ENCODE measurements around the gene TMED9. TPM values are rescaled to one million over a fixed set of nuclear protein-coding genes. Genes with fewer than 3 reads are reported as not detected.

Gene TMED9
- total and polyA plus RNA-seq, 10 of the 15 experiments (the other 5 are each of a cell fraction or from before 2014, with no cell fraction given), result 35.7 to 144 (median 105) TPM

GRCh38 chr5:177612215-177612673, 20.2 kb downstream of the TMED9 start:
- Histone ChIP-seq H3K79me2 (ENCODE audit: control insufficient read depth, insufficient read depth, low read length) (no peaks in the 10 kb centered on the region), H3K36me3 (ENCODE audit: control insufficient read depth in 2 of 2, insufficient read depth in 2 of 2, low read length in 1 of 2) (peaks cover 0 to 4% of the 10 kb centered on the region in 2 experiments; a peak in 2 of 4 replicates), H3K4me1 (ENCODE audit: control insufficient read depth, insufficient read depth, low read length) (no peaks in the 10 kb centered on the region), H2AFZ (ENCODE audit: control insufficient read depth, low read depth, low read length) (no peak overlapping the region), H3K4me3 (no peak overlapping the region), H3K27ac (ENCODE audit: control insufficient read depth, insufficient read depth) (no peak overlapping the region), H4K20me1 (ENCODE audit: control insufficient read depth, insufficient read depth) (no peaks in the 10 kb centered on the region), H3K9ac (ENCODE audit: control insufficient read depth, insufficient read depth, low read length) (no peak overlapping the region), H3K27me3 (replicated peaks in 1 of 2; ENCODE audit: control insufficient read depth in 2 of 2, insufficient read depth in 2 of 2, low read length in 1 of 2) (no peaks in the 10 kb centered on the region), H3K9me3 (replicated peaks; ENCODE audit: control insufficient read depth, insufficient read depth, low read length) (no peaks in the 10 kb centered on the region), H3K4me2 (ENCODE audit: control insufficient read depth, insufficient read depth) (no peak overlapping the region)
- no peak for DNase-seq (ENCODE audit: low read depth, low spot score)
- ChIA-PET SMC1A (ENCODE audit: uncharacterized antibody, unreplicated experiment) (no interaction called here), RAD21 (ENCODE audit: unreplicated experiment) (no interaction called here), POLR2A (no interaction called here), CTCF (no interaction called here)
- in situ Hi-C loops (cut with MboI), result loop anchor here (25.0 kb wide), 1 partner anchor 1575 kb away; no protein-coding TSS in a partner anchor
- no TSS peak for BruUV-seq (replicated peaks)
- no peak for ATAC-seq
- intact Hi-C loops (cut with micrococcal nuclease; ENCODE audit: unreplicated experiment), result no loop called here
- 92% methylated on average over 6 of the region's 6 CpGs for WGBS (ENCODE audit: insufficient coverage, insufficient replicate concordance, low lambda C conversion rate, missing lambda C conversion rate)
- no peak for FAIRE-seq
- TF ChIP-seq, protein P1, sequence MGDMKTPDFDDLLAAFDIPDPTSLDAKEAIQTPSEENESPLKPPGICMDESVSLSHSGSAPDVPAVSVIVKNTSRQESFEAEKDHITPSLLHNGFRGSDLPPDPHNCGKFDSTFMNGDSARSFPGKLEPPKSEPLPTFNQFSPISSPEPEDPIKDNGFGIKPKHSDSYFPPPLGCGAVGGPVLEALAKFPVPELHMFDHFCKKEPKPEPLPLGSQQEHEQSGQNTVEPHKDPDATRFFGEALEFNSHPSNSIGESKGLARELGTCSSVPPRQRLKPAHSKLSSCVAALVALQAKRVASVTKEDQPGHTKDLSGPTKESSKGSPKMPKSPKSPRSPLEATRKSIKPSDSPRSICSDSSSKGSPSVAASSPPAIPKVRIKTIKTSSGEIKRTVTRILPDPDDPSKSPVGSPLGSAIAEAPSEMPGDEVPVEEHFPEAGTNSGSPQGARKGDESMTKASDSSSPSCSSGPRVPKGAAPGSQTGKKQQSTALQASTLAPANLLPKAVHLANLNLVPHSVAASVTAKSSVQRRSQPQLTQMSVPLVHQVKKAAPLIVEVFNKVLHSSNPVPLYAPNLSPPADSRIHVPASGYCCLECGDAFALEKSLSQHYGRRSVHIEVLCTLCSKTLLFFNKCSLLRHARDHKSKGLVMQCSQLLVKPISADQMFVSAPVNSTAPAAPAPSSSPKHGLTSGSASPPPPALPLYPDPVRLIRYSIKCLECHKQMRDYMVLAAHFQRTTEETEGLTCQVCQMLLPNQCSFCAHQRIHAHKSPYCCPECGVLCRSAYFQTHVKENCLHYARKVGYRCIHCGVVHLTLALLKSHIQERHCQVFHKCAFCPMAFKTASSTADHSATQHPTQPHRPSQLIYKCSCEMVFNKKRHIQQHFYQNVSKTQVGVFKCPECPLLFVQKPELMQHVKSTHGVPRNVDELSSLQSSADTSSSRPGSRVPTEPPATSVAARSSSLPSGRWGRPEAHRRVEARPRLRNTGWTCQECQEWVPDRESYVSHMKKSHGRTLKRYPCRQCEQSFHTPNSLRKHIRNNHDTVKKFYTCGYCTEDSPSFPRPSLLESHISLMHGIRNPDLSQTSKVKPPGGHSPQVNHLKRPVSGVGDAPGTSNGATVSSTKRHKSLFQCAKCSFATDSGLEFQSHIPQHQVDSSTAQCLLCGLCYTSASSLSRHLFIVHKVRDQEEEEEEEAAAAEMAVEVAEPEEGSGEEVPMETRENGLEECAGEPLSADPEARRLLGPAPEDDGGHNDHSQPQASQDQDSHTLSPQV (IDR thresholded peaks at IDR 0.05), result no peak
- TF ChIP-seq FOXM1 (IDR thresholded peaks at IDR 0.05; ENCODE audit: low read depth, low read length) (no peak), JUND (IDR thresholded peaks at IDR 0.05; ENCODE audit: low read depth, low read length) (no peak), MTA2 (IDR thresholded peaks at IDR 0.05; ENCODE audit: low read depth) (no peak), GABPA (IDR thresholded peaks at IDR 0.05; ENCODE audit: low read depth) (no peak), ZBED1 (IDR thresholded peaks at IDR 0.05; ENCODE audit: borderline replicate concordance) (no peak), CHD4 (IDR thresholded peaks at IDR 0.05) (no peak), FOS (IDR thresholded peaks at IDR 0.05; ENCODE audit: borderline replicate concordance, extremely low read depth, insufficient read length) (no peak), HDAC6 (IDR thresholded peaks at IDR 0.05; ENCODE audit: unreplicated experiment) (no peak), STAT3 (IDR thresholded peaks at IDR 0.05; ENCODE audit: low read depth, low read length) (no peak), ZNF207 (IDR thresholded peaks at IDR 0.05; ENCODE audit: borderline replicate concordance) (no peak), SMC3 (IDR thresholded peaks at IDR 0.05; ENCODE audit: borderline replicate concordance, low read length) (no peak), DPF2 (IDR thresholded peaks at IDR 0.05) (no peak), NFYA (IDR thresholded peaks at IDR 0.05; ENCODE audit: borderline replicate concordance, low read depth, low read length) (no peak), SUPT20H (IDR thresholded peaks at IDR 0.05; ENCODE audit: borderline replicate concordance, control insufficient read depth, low read depth, low read length) (no peak)
- TF ChIP-seq, protein P2, sequence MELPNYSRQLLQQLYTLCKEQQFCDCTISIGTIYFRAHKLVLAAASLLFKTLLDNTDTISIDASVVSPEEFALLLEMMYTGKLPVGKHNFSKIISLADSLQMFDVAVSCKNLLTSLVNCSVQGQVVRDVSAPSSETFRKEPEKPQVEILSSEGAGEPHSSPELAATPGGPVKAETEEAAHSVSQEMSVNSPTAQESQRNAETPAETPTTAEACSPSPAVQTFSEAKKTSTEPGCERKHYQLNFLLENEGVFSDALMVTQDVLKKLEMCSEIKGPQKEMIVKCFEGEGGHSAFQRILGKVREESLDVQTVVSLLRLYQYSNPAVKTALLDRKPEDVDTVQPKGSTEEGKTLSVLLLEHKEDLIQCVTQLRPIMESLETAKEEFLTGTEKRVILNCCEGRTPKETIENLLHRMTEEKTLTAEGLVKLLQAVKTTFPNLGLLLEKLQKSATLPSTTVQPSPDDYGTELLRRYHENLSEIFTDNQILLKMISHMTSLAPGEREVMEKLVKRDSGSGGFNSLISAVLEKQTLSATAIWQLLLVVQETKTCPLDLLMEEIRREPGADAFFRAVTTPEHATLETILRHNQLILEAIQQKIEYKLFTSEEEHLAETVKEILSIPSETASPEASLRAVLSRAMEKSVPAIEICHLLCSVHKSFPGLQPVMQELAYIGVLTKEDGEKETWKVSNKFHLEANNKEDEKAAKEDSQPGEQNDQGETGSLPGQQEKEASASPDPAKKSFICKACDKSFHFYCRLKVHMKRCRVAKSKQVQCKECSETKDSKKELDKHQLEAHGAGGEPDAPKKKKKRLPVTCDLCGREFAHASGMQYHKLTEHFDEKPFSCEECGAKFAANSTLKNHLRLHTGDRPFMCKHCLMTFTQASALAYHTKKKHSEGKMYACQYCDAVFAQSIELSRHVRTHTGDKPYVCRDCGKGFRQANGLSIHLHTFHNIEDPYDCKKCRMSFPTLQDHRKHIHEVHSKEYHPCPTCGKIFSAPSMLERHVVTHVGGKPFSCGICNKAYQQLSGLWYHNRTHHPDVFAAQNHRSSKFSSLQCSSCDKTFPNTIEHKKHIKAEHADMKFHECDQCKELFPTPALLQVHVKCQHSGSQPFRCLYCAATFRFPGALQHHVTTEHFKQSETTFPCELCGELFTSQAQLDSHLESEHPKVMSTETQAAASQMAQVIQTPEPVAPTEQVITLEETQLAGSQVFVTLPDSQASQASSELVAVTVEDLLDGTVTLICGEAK (IDR thresholded peaks at IDR 0.05; ENCODE audit: borderline replicate concordance), result no peak
- TF ChIP-seq, protein P3, sequence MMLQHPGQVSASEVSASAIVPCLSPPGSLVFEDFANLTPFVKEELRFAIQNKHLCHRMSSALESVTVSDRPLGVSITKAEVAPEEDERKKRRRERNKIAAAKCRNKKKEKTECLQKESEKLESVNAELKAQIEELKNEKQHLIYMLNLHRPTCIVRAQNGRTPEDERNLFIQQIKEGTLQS (IDR thresholded peaks at IDR 0.05; ENCODE audit: borderline replicate concordance, extremely low read depth, low read depth, low read length), result no peak
